GM19455 (cell line): ENCODE measurements around the gene STIM2.
A peak's percentile ranks its signal among the peaks of the same experiment; 100 is the strongest.

ENCODE experiments used
- ATAC-seq: cut with Tn5 transposase; IDR thresholded peaks from one replicate; pipeline ENCODE4 v1.9.1; 2021; ENCODE audit not compliant: unreplicated experiment

Gene STIM2

DNA sequence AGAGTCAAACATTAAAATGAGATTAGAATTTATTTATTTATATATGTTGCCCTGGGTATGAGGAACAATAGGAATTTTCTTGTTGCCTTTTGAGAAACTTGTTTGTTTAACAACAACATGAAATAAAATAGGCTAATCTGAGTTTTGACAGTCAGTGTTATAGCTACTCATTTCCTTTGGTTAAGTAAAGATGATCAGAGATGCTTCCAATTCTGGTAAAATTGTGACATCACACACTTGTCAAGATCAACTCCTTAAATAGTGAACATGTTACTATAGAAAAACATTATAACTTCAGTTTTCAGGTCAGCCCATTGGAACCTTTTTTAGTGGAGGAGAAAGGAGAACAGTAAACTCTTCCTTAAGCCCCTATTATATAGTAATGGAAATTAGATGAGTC lies 136.1 kb downstream of the STIM2 start:
- no peak for ATAC-seq

GRCh38 chr4:26999689-27000088 lies 139.0 kb downstream of the STIM2 start:
- no peak for ATAC-seq

DNA sequence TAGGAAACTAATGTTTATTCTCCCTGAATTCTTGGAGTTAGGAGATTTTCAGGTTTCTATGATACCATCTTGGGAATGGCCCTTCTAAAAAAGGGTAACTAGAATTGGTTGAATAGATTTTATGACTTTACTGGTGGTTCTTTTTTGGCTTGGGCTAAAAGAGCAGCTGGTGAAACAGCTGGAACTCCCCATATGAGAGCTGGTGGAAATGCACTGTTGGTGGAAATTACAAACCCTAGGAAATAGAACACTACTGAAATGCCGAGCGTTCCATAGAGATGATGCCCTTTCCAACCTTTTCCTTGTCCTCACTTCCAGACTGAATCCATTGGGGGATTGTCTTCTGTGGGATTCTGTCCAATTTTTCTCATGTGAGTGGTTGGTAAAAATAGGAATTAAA lies 139.5 kb downstream of the STIM2 start:
- no peak for ATAC-seq

DNA sequence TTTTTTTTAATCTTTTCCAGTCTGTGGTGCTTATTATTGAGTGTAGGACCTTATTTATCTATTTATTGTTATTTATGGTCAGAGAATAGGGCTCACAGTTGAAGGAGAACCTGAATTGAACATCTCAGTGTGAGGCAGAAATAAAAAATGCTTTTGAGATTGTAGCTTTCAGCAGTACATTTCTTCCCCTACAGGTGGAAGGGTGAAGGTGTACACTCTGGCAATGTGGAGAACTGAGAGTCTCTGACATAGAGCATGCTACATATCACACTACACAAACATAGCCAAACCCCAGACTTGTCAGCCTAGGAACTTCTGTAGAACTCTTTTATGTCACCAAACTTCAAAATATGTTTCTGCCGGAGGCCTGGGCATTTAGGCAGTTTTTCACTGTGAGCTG lies 140.2 kb downstream of the STIM2 start:
- ATAC-seq, result peak; percentile 83

DNA sequence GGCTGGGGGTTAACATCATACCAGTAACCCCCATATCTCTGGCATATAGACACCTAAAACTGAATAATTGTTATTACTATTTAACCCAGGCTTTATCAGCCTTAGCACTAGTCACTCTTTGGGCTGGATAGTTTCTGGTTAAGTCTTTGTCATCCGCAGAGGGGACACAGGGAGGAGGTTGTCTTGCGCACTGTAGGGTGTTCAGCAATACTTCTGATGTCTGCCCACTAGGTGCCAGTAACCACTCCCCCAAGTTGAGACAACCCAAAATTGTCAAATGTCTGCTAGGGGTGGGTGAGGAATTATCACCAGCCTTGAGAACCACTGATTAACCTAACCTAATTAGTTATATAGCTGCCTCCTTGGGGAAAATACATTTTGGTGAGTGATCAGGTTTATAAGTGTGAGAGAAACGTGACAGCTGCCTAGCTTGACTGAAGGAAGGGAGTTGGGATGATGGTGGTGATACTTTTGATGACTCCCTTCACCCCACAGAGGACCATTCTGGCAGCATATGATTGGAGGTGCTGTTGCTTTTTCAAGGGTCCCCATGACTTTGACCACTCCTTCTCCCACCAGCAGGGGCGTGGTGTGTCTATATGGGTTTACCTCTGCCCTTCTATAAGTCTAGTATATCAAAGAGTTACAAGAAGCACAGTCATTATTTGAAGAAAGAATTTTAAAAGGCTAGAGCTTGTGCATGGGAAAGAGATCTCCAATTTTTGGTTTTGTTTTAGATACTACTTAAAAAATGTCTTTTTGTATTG lies 140.9 kb downstream of the STIM2 start:
- no peak for ATAC-seq

DNA sequence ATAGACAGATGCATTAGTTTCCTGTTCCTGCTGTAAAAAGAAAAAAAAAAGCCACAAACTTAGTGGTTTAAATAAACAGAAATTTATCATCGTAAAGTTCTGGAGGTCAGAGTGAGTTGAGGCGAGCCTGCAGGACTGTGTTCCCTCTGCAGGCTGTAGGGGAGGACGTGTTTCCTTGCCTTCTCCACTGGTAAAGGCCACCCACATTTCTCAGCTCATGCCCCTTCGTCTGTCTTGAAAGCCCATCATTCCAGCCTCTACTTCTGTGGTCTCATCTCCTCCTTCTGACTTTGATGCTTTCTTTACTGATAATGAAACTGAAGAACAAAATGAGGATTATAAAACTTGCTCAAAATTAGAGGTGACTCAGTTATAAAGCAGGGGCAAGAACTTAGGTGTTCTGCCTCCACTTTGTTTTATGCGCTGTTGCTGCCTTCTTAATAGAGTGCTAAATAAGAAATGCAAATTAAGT lies 143.0 kb downstream of the STIM2 start:
- ATAC-seq, result no peak

DNA sequence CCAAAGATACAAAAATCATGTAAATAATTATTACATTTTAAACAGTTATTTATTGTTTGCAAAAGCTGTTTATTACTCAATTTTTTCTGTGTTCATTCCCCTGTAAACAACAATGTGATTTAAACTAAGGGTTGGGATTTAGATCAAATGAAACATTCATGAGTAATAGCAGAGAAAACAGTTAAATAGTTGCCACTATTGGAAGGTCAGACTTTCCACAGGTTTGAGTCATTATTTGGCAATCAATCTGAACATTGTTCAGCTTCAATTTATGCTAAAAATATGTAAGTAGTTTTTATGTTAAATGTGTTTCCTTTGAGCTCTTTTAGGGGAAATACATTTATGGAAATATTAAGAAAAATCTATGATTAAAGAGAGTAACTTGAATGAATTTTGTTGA lies 144.9 kb downstream of the STIM2 start:
- no peak for ATAC-seq

DNA sequence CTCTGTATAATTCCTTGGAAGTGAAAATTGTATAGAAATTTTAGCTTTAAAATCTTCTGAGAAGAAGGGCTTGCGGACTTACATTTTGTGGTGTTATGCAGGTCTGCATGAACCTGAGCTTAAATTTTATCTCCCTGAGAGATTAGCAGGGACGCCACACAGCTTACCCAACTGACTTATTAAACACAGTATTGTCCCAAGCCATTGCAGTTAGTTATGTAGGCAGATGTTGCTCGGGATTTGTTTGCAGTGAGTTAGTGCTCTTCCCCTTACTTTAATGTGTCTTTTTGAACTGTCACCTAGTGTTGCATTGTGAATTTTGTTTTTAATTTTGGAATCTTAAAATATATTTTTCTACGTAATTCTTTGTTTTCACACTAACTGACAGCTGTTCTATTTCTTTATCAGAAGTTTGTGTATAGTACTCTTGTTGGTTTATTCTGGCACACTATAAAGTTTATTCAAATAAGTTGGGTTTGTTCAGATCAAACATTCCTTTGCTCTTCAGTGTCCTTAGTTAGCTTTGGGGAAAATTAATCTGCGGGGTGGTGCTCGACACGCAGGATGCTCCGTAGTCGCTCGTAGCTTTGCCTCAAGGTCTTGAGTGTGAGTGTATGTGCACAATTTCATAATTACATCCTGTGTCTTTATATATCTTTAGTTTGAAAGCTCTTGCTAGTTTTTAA lies 145.4 kb downstream of the STIM2 start:
- no peak for ATAC-seq

DNA sequence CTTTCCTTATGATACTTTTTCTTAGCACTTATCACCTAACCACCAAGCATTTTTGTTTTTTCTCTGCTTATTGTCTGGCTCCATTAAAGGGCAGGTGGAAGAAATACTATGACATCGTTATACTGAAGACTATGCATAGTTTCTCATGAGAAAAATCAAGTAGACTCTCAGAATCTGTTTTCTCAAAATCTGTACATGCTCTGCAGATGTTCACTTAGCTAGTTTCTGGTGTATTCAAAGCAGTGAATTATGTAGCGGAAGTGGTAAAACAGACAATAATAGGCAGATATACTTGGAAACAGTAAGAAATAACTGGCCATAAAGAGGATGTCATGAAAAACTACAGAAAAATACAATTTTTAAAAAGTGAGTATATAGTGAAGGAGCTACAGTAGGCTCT lies 146.0 kb downstream of the STIM2 start:
- ATAC-seq, result no peak

- no peak for ATAC-seq
Measured at GRCh38 chr4:27007507-27007906, 146.9 kb downstream of the STIM2 start.

DNA sequence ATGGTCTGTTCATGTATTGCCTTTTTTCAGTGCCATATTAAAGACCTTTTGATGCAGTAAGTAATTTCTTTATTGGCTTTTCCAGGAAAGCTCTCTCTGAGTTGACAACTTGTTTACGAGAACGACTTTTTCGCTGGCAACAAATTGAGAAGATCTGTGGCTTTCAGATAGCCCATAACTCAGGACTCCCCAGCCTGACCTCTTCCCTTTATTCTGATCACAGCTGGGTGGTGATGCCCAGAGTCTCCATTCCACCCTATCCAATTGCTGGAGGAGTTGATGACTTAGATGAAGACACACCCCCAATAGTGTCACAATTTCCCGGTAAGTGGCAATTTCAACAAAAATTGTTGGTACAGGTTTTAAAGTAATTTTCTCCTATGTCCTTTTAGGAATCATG lies 148.0 kb downstream of the STIM2 start:
- ATAC-seq, result no peak

DNA sequence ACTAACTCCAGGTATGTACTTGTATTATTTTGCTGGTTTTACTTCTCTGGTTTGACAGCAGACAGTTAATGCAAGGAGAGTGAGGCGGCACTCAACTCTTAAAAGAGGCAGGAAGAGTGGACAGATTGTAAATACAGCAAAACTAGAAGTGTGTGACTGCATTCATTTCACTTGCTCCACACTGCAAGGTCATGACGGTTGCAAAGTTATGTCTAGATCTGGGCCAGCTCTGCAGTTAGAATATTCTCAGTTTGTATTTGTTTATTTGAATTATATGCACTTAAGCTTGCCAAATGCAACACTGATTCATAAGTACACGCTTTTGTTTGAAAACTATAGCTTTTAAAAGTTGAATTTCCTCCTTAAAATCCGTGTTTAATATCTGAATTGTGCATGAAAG lies 148.9 kb downstream of the STIM2 start:
- ATAC-seq, result no peak

- peak; percentile 85 for ATAC-seq
Measured at GRCh38 chr4:27010334-27010940, 149.8 kb downstream of the STIM2 start.

DNA sequence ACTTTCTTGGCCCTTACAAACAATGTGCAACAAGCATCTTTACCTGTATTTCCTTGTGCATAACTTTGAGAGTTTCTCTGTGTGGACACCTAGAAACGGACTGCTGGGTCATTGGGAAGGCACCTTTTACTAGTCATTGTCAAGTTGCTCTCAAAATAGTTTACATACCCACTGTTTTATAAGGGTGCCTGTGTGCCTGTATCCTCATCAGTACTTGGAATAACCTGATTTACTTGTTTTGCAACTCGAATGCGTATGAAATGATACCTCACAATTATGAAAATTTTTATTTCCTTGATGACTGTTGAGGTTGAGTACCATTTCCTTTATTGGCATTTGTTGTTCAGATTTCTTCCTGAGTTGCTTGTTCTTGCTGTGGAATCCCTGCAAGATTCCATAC lies 150.8 kb downstream of the STIM2 start:
- no peak for ATAC-seq

DNA sequence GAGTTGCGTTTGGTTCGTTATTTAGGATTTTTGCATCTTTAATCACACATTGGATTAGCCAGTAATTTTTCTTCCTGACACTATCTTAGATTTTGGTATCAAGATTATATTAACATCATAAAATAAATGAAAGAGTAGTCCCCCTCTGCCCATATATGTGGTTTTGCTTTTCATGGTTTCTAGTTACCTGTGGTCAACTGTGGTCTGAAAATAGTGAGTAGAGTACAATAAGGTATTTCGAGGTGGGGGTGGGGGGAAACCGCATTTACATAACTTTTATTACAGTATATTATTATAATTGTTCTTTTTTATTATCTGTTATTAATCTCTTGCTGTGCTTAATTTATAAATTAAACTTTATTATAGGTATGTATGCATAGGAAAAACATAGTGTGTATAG lies 152.4 kb downstream of the STIM2 start:
- ATAC-seq, result no peak

GRCh38 chr4:27016551-27016950 lies 155.9 kb downstream of the STIM2 start:
- ATAC-seq, result no peak

GRCh38 chr4:27017623-27018022 lies 157.0 kb downstream of the STIM2 start:
- no peak for ATAC-seq

DNA sequence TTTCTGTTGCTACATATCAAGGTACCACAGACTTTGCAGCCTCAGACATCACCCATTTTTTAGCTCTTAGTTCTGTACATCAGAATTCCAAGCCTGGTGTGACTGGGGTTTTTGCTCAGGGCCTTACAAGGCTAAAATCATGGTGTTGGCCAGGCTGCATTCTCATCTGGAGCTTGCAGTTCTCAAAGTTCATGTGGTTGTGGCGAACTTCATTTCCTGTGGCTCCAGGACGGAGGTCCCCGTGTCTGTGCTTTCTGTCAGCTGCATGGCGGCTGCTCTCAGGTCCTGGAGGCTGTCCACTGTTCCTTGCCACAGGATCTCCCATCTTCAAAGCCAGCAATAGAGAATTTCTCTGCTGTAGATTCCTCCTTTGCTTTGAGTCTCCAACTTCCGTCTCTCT lies 157.4 kb downstream of the STIM2 start:
- ATAC-seq, result no peak

DNA sequence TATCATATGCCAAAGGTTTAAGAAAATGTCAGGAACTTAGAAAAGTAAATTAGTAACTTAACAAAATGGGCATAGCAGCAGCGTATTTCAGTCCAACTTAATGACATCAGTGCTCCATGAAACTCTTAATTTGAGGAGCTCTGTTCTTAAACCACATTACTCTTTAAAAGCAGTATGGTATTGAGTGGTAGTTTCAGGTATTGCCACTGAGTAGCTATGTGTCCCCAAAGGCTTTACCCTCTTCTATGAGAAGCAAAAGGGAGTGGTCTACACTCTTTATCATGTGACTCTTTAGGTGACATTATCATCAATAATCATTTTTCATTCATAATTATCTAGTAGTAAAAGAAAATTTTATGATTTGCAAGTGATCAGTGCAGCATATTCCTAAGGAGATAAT lies 158.3 kb downstream of the STIM2 start:
- ATAC-seq, result no peak

DNA sequence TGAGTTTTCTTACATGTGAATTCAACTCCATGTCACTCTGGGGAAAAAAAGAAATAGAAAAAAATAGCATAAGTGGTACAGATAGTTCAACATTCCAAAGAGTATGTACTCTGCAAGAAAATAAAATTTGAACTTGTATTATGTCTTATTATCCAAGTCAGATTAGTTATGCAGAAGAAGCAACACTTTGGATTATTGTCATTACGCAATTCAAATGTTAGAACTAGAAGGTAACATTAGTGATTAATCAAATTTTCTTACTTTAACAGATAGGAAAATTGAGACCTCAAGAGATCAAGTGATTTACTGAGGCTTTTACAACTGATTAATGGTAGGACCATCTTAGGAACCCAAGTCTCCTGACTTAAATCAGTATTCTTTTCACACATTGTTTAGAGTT lies 159.1 kb downstream of the STIM2 start:
- no peak for ATAC-seq

GRCh38 chr4:27020203-27020602 lies 159.6 kb downstream of the STIM2 start:
- ATAC-seq, result no peak

GRCh38 chr4:27020603-27021002 lies 160.0 kb downstream of the STIM2 start:
- no peak for ATAC-seq
